Retinal pigment epithelial cell (primary cell): ENCODE data around the gene NUB1.
A peak's percentile ranks its signal among the peaks of the same experiment; 100 is the strongest.

ENCODE experiments used
- DNase-seq: peaks from one replicate; pipeline ENCODE4 v3.0.0-alpha.2; 2010; ENCODE audit warnings: low read depth
- H3K4me3 ChIP-seq: 2 replicates; pipeline ENCODE4 v1.5.1; 2011; ENCODE audit warnings: mild to moderate bottlenecking, low read length, control low read depth, moderate library complexity
- CTCF ChIP-seq: conservative IDR thresholded peaks from 2 replicates; pipeline ENCODE4 v1.5.1; 2011; ENCODE audit warnings: low read depth, low read length, control low read depth, inconsistent platforms

NUB1 gene

GRCh38 chr7:151343516-151343915 lies 1.9 kb downstream of the NUB1 start:
- TF ChIP-seq CTCF: no peak
- no peak for DNase-seq

GRCh38 chr7:151345576-151346469 lies 4.2 kb downstream of the NUB1 start:
- no peak overlapping the region for H3K4me3 ChIP-seq
- DNase-seq: no peak
- TF ChIP-seq CTCF: no peak

More at GRCh38 chr7:151343516-151343915, 1.9 kb downstream of the NUB1 start:
- H3K4me3 ChIP-seq: no peak overlapping the region

- no peak for DNase-seq
- no peak overlapping the region for H3K4me3 ChIP-seq
- TF ChIP-seq CTCF: no peak
Observed at GRCh38 chr7:151346470-151346769, 4.8 kb downstream of the NUB1 start.

- TF ChIP-seq CTCF: no peak
- no peak overlapping the region for H3K4me3 ChIP-seq
- no peak for DNase-seq
Observed at GRCh38 chr7:151347200-151347599, 5.6 kb downstream of the NUB1 start.

- H3K4me3 ChIP-seq: no peak overlapping the region
- no peak for TF ChIP-seq CTCF
- DNase-seq: no peak
Observed at GRCh38 chr7:151348970-151349369, 7.4 kb downstream of the NUB1 start.

GRCh38 chr7:151349507-151349853 lies 7.9 kb downstream of the NUB1 start:
- no peak for DNase-seq
- no peak overlapping the region for H3K4me3 ChIP-seq
- no peak for TF ChIP-seq CTCF

- DNase-seq: no peak
- H3K4me3 ChIP-seq: no peak overlapping the region
- TF ChIP-seq CTCF: peak; percentile 40
Observed at GRCh38 chr7:151351027-151351426, 9.4 kb downstream of the NUB1 start.
